Measurements from ENCODE around the gene WFDC1.

WFDC1 gene

GRCh38 chr16:84359326-84359725 is 64.6 kb downstream of the WFDC1 start:
- no peak for DNase-seq (ENCODE audit: low read depth in 1 of 2, low spot score in 1 of 2)
- TF ChIP-seq, protein P1, sequence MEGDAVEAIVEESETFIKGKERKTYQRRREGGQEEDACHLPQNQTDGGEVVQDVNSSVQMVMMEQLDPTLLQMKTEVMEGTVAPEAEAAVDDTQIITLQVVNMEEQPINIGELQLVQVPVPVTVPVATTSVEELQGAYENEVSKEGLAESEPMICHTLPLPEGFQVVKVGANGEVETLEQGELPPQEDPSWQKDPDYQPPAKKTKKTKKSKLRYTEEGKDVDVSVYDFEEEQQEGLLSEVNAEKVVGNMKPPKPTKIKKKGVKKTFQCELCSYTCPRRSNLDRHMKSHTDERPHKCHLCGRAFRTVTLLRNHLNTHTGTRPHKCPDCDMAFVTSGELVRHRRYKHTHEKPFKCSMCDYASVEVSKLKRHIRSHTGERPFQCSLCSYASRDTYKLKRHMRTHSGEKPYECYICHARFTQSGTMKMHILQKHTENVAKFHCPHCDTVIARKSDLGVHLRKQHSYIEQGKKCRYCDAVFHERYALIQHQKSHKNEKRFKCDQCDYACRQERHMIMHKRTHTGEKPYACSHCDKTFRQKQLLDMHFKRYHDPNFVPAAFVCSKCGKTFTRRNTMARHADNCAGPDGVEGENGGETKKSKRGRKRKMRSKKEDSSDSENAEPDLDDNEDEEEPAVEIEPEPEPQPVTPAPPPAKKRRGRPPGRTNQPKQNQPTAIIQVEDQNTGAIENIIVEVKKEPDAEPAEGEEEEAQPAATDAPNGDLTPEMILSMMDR (IDR thresholded peaks at IDR 0.05; ENCODE audit: insufficient read depth, low read length), result no peak
- TF ChIP-seq GABPA (IDR thresholded peaks at IDR 0.05; ENCODE audit: low read depth), result no peak
- TF ChIP-seq, protein P2, sequence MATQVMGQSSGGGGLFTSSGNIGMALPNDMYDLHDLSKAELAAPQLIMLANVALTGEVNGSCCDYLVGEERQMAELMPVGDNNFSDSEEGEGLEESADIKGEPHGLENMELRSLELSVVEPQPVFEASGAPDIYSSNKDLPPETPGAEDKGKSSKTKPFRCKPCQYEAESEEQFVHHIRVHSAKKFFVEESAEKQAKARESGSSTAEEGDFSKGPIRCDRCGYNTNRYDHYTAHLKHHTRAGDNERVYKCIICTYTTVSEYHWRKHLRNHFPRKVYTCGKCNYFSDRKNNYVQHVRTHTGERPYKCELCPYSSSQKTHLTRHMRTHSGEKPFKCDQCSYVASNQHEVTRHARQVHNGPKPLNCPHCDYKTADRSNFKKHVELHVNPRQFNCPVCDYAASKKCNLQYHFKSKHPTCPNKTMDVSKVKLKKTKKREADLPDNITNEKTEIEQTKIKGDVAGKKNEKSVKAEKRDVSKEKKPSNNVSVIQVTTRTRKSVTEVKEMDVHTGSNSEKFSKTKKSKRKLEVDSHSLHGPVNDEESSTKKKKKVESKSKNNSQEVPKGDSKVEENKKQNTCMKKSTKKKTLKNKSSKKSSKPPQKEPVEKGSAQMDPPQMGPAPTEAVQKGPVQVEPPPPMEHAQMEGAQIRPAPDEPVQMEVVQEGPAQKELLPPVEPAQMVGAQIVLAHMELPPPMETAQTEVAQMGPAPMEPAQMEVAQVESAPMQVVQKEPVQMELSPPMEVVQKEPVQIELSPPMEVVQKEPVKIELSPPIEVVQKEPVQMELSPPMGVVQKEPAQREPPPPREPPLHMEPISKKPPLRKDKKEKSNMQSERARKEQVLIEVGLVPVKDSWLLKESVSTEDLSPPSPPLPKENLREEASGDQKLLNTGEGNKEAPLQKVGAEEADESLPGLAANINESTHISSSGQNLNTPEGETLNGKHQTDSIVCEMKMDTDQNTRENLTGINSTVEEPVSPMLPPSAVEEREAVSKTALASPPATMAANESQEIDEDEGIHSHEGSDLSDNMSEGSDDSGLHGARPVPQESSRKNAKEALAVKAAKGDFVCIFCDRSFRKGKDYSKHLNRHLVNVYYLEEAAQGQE (IDR thresholded peaks at IDR 0.05; ENCODE audit: insufficient replicate concordance, low read depth), result no peak
- no peak for TF ChIP-seq SPI1 (IDR thresholded peaks at IDR 0.05; ENCODE audit: borderline replicate concordance, low read depth)
- no peak for TF ChIP-seq POLR2AphosphoS5 (IDR thresholded peaks at IDR 0.05; ENCODE audit: low read depth)
- Histone ChIP-seq H3K27ac (replicated peaks) (no peak overlapping the region), H3K27me3 (ENCODE audit: insufficient read depth, poor library complexity, severe bottlenecking) (peaks cover 6% of the 10 kb centered on the region), H3K4me3 (replicated peaks; ENCODE audit: insufficient read depth, low read length) (no peak overlapping the region)

DNA sequence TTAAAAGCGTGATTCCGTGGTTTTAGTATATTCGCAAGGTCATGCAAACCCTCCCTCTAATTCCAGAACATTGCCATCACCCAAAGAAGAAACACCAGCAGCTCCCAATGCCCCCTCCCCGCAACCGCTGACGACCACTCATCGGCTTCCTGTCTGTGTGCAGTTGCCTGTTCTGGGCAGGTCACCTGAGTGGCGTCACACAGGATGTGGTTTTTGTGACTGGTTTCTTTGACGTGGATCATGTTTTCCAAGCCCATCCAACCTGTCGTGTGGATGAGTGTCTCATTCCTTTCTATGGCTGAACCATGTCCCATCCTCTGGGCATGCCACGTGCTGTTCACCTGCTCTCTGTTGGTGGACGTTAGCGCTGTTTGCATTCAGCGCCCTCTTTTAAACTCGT is 65.5 kb downstream of the WFDC1 start:
- TF ChIP-seq, protein P2 (IDR thresholded peaks at IDR 0.05; ENCODE audit: insufficient replicate concordance, low read depth), result no peak
- TF ChIP-seq SPI1 (IDR thresholded peaks at IDR 0.05; ENCODE audit: borderline replicate concordance, low read depth), result no peak
- TF ChIP-seq, protein P1 (IDR thresholded peaks at IDR 0.05; ENCODE audit: insufficient read depth, low read length), result no peak
- TF ChIP-seq POLR2AphosphoS5 (IDR thresholded peaks at IDR 0.05; ENCODE audit: low read depth), result no peak
- no peak for TF ChIP-seq GABPA (IDR thresholded peaks at IDR 0.05; ENCODE audit: low read depth)
- DNase-seq (ENCODE audit: low read depth in 1 of 2, low spot score in 1 of 2), result no peak
- H3K27me3 ChIP-seq (ENCODE audit: insufficient read depth, poor library complexity, severe bottlenecking), result peaks cover 6% of the 10 kb centered on the region
- no peak overlapping the region for H3K27ac ChIP-seq (replicated peaks)
- no peak overlapping the region for H3K4me3 ChIP-seq (replicated peaks; ENCODE audit: insufficient read depth, low read length)

- no peak for DNase-seq (ENCODE audit: low read depth in 1 of 2, low spot score in 1 of 2)
- no peak overlapping the region for H3K4me3 ChIP-seq (replicated peaks; ENCODE audit: insufficient read depth, low read length)
- H3K27me3 ChIP-seq (ENCODE audit: insufficient read depth, poor library complexity, severe bottlenecking), result peaks cover 6% of the 10 kb centered on the region
- H3K27ac ChIP-seq (replicated peaks), result no peak overlapping the region
- no peak for TF ChIP-seq POLR2AphosphoS5 (IDR thresholded peaks at IDR 0.05; ENCODE audit: low read depth)
- no peak for TF ChIP-seq GABPA (IDR thresholded peaks at IDR 0.05; ENCODE audit: low read depth)
- TF ChIP-seq, protein P2 (IDR thresholded peaks at IDR 0.05; ENCODE audit: insufficient replicate concordance, low read depth), result no peak
- TF ChIP-seq, protein P1 (IDR thresholded peaks at IDR 0.05; ENCODE audit: insufficient read depth, low read length), result no peak
- no peak for TF ChIP-seq SPI1 (IDR thresholded peaks at IDR 0.05; ENCODE audit: borderline replicate concordance, low read depth)
Measured at GRCh38 chr16:84360748-84361147, 66.1 kb downstream of the WFDC1 start.

Measured in HL-60 (cell line).